Vagina (tissue), 2 donors: Measurements from ENCODE around the gene CPT1C.

Source experiments
- CTCF ChIP-seq, 3 experiments: fragments of 450-650 bp in 2 of 3; fragments of 200-600 bp in 1 of 3; sonication (generic) in 1 of 3; IDR thresholded peaks; one replicate each; pipeline ENCODE4 v1.5.1; 2017 to 2019; ENCODE audit warnings: antibody characterized with exemption in 3 of 3, mild to moderate bottlenecking in 2 of 3, moderate library complexity in 2 of 3
- POLR2A ChIP-seq, 2 donors: fragments of 450-650 bp; IDR thresholded peaks; one replicate each; pipeline ENCODE4 v1.6.1; 2017; ENCODE audit warnings: antibody characterized with exemption in 2 of 2, mild to moderate bottlenecking in 2 of 2, moderate library complexity in 2 of 2
- POLR2AphosphoS5 ChIP-seq, 2 donors: sonication (generic); formaldehyde crosslinking; IDR thresholded peaks; one replicate each; pipeline ENCODE4 v1.9.0; 2017; ENCODE audit warnings: antibody characterized with exemption in 2 of 2, mild to moderate bottlenecking in 2 of 2, low read depth in 1 of 2; ENCODE audit not compliant: insufficient read depth in 1 of 2

- TF ChIP-seq CTCF (IDR thresholded peaks at IDR 0.05) (no peak), POLR2AphosphoS5 (IDR thresholded peaks at IDR 0.05; ENCODE audit: insufficient read depth in 1 of 2, low read depth in 1 of 2) (no peak), POLR2A (IDR thresholded peaks at IDR 0.05) (no peak)
These were observed 39.7 kb upstream of the CPT1C start for GRCh38 chr19:49651029-49651819.
